Tibial artery (tissue), 4 donors: ENCODE measurements around the gene SSNA1.
A peak's percentile ranks its signal among the peaks of the same experiment; 100 is the strongest.

Source experiments
- DNase-seq, 2 donors: peaks; one replicate each; pipeline ENCODE4 v3.0.0-alpha.2; 2019
- H3K27ac ChIP-seq, 2 donors: fragments of 200-600 bp; sonication (generic) in 1 of 2; 1 replicate in 1 of 2; 2 replicates in 1 of 2; pipeline ENCODE4 v1.5.1; 2018 to 2019; ENCODE audit warnings: mild to moderate bottlenecking in 1 of 2
- H3K27me3 ChIP-seq, 2 donors: fragments of 200-600 bp; sonication (generic) in 1 of 2; one replicate each; pipeline versions ENCODE4 v1.5.1 to v1.6.0; 2016 to 2019
- H3K36me3 ChIP-seq, 3 donors: fragments of 200-600 bp; sonication (generic) in 2 of 3; one replicate each; pipeline ENCODE4 v1.5.1; 2016 to 2019; ENCODE audit warnings: mild to moderate bottlenecking in 2 of 3
- H3K4me1 ChIP-seq, 4 donors: fragments of 200-600 bp; sonication (generic) in 2 of 4; 1 replicate in 3 of 4; 2 replicates in 1 of 4; pipeline ENCODE4 v1.5.1; 2016 to 2019
- H3K4me3 ChIP-seq, 2 donors: fragments of 200-600 bp; sonication (generic) in 1 of 2; 1 replicate in 1 of 2; 2 replicates in 1 of 2; pipeline ENCODE4 v1.5.1; 2018 to 2019; ENCODE audit warnings: mild to moderate bottlenecking in 2 of 2
- H3K9me3 ChIP-seq, 3 donors: fragments of 200-600 bp; sonication (generic) in 1 of 3; one replicate each; pipeline ENCODE4 v1.5.1; 2016 to 2019
- intact Hi-C: fragments of 100-400 bp; cut with DNase I; formaldehyde crosslinking; loops from one replicate; pipeline ENCODE4 v1.15.0; 2023; ENCODE audit warnings: low total_unique reads
- TF ChIP-seq, protein P1 (sequence below), 2 experiments: fragments of 200-600 bp in 1 of 2; fragments of 450-650 bp in 1 of 2; IDR thresholded peaks; one replicate each; pipeline ENCODE4 v1.5.1; 2017 to 2019; ENCODE audit warnings: antibody characterized with exemption in 2 of 2, mild to moderate bottlenecking in 1 of 2, moderate library complexity in 1 of 2

Gene SSNA1

DNA sequence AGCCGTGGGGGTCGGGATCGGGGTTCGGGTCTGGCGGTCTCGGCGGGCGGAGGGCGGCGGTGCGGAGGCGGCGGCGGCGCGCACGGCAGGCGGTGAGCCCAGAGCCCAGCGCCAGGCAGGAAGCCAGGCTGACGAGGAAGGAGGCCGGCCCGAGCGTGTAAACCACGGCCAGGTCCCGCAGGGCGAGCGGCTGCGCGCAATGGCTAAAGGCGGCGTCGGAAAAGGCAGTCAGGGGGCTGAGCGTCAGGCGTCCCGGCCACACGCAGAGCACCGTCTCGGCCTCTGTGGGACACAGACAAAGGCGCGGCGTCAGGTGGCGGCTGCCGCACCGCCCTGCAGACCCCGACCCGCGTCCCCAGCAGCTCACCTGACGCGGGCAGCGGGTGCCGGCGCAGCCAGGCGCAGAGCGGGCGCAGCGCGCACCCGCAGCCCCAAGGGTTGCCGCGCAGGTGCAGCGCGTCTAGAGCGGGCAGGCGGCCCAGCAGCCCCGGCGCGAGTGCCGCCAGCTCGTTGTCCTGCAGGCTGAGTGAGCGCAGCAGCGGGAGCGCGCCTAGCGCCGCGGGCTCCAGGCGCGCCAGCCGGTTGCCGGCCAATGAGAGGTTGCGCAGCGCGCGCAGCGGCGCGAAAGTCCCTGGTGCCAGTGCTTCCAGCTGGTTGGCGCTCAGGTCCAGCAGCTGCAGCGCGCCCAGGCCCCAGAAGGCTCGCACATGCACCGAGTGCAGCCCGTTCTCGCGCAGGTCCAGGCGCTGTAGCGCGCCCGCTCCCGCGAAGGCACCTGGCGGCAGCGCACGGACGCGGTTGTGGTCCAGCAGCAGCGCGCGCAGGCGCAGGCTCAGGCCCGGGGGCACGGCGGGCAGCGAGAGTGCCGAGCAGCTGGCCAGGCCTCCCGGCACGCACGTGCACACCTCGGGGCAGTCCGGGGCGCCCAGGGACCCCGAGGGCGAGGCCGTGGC, 19.3 kb upstream of the SSNA1 start:
- no peak overlapping the region for H3K27ac ChIP-seq
- H3K36me3 ChIP-seq = no peaks in the 10 kb centered on the region
- intact Hi-C loops = no loop called here
- peaks cover 0 to 51% (median 27%) of the 10 kb centered on the region in 4 donors for H3K4me1 ChIP-seq
- TF ChIP-seq, protein P1, sequence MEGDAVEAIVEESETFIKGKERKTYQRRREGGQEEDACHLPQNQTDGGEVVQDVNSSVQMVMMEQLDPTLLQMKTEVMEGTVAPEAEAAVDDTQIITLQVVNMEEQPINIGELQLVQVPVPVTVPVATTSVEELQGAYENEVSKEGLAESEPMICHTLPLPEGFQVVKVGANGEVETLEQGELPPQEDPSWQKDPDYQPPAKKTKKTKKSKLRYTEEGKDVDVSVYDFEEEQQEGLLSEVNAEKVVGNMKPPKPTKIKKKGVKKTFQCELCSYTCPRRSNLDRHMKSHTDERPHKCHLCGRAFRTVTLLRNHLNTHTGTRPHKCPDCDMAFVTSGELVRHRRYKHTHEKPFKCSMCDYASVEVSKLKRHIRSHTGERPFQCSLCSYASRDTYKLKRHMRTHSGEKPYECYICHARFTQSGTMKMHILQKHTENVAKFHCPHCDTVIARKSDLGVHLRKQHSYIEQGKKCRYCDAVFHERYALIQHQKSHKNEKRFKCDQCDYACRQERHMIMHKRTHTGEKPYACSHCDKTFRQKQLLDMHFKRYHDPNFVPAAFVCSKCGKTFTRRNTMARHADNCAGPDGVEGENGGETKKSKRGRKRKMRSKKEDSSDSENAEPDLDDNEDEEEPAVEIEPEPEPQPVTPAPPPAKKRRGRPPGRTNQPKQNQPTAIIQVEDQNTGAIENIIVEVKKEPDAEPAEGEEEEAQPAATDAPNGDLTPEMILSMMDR (IDR thresholded peaks at IDR 0.05) = no peak
- H3K9me3 ChIP-seq = no peaks in the 10 kb centered on the region
- no peak for DNase-seq
- peaks cover 10 to 91% of the 10 kb centered on the region in 2 donors for H3K27me3 ChIP-seq
- peak overlapping the region; percentile 13 to 46 for H3K4me3 ChIP-seq

DNA sequence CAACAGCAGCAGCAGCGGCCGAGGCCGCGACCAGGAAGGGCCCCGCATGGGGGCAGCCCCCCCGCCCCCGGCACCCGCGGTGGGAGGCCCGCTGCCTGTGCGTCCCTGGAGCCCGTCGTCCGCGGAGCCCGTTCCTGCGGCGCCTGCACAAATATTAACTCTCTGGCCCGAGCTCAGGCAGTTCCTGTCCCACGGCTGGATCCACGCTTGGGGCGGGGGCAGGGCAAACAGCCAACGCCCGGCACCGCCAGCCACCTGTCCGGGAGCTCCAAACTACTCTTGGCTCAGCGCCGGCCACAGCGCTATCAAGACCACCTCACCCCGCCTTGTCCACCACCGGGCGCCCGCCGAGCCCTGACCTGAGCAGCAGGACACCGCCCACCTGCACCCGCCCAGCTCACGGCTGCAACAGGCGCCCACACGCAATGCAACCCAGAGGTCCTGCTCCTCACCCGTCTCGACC, 18.5 kb upstream of the SSNA1 start, which contains the start of gene LRRC26:
TSS of gene LRRC26 (minus strand) at position 156 of the 463 bp plus-strand sequence. CDS start at position 48, 108 bp downstream.
- Histone ChIP-seq H3K27me3 (peaks cover 10 to 83% of the 10 kb centered on the region in 2 donors), H3K4me3 (peak within 1 kb of the TSS; percentile 13 to 46), H3K36me3 (no peaks in the 10 kb centered on the region), H3K9me3 (no peaks in the 10 kb centered on the region), H3K4me1 (peaks cover 0 to 51% (median 27%) of the 10 kb centered on the region in 4 donors), H3K27ac (no peak within 1 kb of the TSS)
- TF ChIP-seq, protein P1 (IDR thresholded peaks at IDR 0.05) = no peak
- intact Hi-C loops = no loop called here
- DNase-seq = no peak

DNA sequence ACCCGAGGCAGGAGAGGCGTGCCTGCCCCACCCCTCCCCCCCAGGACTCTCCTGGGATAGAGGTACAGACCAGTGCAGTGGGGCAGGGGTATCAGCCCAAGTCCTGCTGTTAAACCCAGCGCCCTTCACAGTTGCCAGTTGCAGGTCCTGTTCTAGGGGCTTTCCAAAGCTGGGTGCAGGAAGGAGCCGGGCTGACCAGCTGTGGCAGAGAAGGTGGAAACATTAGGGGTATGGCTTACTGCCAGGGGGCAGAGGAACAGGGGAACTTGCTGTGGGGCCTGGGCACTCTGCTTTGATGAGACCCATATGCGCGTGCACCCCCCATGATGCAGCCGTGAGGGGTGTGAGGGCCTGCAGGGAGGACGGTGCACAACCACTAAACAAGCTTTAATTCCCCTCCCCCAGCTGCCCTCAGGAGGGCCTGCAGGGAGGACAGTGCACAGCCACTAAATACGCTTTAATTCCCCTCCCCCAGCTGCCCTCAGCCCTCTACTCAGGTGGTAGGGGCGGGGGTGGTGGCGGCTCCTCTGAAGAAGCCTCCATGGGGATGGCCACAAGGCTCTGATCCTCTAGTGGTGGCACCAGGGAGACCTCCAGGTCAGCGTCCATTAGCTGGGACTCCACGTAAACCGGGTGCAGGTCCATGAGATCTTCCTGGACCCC, 17.9 kb upstream of the SSNA1 start:
- no peaks in the 10 kb centered on the region for H3K9me3 ChIP-seq
- intact Hi-C loops = no loop called here
- H3K4me1 ChIP-seq = peaks cover 0 to 51% (median 27%) of the 10 kb centered on the region in 4 donors
- H3K36me3 ChIP-seq = no peaks in the 10 kb centered on the region
- peaks cover 10 to 76% of the 10 kb centered on the region in 2 donors for H3K27me3 ChIP-seq
- no peak for DNase-seq
- TF ChIP-seq, protein P1 (IDR thresholded peaks at IDR 0.05) = no peak
- no peak overlapping the region for H3K4me3 ChIP-seq
- H3K27ac ChIP-seq = no peak overlapping the region

DNA sequence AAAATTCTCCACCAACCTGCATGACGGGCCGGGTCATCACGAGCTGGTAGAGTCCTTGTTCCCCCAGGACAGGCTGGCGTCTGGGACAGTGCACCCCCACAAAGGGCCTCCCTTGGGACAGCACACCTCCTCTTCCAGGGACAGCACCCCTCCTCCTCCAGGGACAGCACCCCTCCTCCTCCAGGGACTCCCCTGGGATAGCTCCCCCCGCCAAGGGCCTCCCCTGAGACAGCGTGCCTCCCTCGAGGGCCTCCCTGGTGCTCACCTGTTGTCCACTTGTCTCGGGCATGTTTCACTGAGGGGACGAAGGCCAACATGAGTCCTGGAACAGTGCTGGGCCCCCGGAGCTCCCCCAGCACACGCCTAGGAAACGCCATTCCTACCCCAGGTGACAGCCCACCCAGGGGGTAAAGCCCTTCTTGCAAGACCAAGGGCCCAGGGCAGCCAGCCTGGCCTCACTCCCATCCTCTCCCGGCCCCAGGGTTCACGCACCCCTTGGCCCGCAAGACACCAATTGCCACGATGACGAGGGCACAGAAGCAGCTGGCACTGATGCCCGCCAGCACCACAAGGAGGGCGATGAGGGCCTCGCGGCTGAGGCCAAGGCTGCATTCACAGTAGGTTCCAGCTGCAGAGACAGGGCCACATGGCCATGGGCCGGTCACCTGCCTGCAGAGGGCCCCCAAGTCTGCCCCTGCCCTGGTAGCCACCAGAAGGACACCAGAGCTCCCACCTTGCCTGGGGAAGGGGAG, 17.2 kb upstream of the SSNA1 start:
- intact Hi-C loops = no loop called here
- peaks cover 0 to 51% (median 27%) of the 10 kb centered on the region in 4 donors for H3K4me1 ChIP-seq

More for the DNA sequence above, 17.2 kb upstream of the SSNA1 start:
- DNase-seq = no peak
- TF ChIP-seq, protein P1 (IDR thresholded peaks at IDR 0.05) = no peak
- Histone ChIP-seq H3K27me3 (peaks cover 5 to 69% of the 10 kb centered on the region in 2 donors), H3K27ac (no peak overlapping the region), H3K4me3 (no peak overlapping the region), H3K36me3 (no peaks in the 10 kb centered on the region), H3K9me3 (no peaks in the 10 kb centered on the region)
